Measurements from ENCODE around the gene SLC9C2. TPM values are rescaled to one million over a fixed set of nuclear protein-coding genes. Genes with fewer than 3 reads are reported as not detected.
A peak's percentile ranks its signal among the peaks of the same experiment; 100 is the strongest.
"Not testable (repeated sequence)": the region's sequence is repeated elsewhere in the genome, so short reads cannot be mapped to it uniquely, and the experiment has no call there.

SLC9C2 gene
- total RNA-seq, 1 experiment from 2014 or later = not detected

DNA sequence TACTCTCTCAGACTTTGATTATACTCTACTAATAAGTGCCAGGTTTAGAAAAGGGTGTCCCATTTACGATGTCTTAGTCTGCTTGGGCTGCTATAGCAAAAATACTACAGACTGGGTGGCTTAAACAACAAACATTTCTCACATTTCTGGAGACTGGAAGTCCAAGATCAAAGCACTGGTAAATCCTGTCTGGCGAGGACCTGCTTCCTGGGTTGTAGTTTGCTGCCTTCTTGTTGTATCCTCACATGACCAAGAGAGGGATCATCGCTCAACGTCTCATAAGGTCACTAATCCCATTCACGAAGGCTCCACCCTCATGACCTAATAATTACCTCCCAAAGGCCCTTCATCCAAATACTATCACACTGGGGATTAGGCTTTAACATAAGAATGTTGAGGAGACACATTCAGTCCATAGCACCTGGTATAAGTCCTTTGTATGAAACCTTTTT, 113.7 kb downstream of the SLC9C2 start:
- no peak for DNase-seq (ENCODE audit: low spot score)

DNA sequence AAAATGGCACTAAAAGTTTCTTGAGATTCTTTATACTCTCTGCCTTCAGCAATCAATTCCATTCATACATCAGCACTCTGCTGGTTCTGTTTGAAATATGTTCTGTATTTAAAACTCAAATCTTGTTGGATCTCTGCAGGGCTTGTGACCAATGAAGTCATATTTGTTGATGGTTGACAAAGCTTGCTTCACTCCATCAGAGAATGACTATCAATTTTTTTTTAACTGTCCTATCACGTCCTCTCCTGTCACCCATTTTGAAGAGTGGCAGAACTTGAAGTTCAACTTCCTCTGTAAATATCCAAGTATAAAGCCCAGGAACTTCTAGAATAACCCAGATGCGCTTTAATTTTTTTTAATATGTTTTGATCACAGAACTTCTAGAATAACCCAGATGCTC, 114.9 kb downstream of the SLC9C2 start:
- DNase-seq (ENCODE audit: low spot score) = no peak

DNA sequence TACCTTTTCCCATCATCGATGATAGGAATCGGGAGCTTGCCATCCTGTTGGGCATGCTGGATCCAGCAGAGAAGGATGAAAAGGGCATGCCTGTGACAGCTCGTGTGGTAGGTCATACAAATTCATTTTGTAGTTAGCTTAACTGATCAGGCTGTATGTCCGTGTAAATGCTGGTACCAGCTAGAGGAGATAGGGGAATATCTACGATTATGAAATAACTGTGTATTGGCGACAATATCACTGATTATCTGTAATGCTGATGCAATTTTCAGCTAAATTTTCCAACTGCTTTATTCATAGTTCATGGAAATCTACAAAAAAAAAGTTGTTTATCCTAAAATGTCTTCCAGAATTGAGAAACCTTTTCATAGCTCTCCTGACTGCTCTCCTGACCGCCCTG, 117.5 kb downstream of the SLC9C2 start:
- DNase-seq (ENCODE audit: low spot score) = no peak

DNA sequence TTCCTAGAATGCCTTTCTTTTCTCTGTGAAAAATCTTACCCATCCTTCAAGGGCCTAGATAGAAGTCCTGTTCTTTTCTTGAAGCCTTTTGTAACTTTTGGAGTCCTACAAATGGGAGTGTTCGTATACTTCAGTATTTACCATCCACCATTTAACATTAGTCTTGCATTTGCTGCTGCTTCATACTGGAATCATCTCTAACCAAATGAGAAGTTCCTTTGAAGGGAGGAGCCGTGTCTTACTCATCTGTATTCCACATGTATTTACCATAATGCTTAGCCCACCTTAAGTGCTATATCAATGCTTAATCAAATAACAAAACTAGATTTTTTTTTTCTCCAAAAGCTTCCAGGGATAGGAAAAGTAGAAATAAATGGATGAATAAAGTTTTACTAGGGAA, 118.6 kb downstream of the SLC9C2 start:
- no peak for DNase-seq (ENCODE audit: low spot score)

DNA sequence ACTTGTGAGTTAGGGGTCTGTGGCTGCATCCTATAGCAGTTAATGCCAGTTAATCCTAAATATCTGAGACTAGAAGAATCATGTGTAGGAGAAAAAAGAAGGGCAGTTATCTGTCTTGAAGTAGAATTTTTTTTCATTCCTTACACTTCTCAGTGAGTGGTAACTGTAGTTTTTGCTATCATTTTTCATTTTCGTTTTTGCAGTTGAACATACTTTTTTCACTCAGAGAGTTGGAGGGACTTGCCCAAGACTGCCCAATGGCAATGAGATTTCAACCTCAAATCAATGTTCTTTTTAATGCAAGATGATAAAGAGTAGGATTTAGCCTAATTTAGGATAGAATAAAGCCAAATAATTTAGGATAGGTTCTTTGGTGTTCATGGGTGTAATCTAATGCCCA, 120.2 kb downstream of the SLC9C2 start:
- no peak for DNase-seq (ENCODE audit: low spot score)

DNA sequence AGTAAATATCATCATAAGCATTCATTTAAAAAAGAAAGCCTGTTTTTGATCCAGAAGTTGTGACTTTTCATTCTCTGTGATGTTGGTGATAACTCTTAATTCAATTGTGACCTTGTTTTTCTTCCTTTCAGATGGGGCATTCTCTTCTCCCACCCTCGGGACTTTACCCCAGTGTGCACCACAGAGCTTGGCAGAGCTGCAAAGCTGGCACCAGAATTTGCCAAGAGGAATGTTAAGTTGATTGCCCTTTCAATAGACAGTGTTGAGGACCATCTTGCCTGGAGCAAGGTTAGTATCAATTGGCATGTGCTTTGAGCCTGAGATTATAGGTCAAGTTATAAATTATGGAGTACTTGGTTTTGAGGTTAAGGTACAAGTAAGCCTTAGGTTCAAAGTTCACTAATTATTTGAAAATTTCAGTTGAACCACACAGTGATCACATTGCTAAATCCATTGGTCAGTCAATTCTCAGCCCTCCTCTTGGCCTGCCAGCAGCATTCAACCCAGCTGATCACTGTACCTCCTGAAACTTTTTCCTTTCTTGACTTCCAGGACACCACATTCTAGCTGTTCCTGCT, 121.6 kb downstream of the SLC9C2 start:
- no peak for DNase-seq (ENCODE audit: low spot score)

DNA sequence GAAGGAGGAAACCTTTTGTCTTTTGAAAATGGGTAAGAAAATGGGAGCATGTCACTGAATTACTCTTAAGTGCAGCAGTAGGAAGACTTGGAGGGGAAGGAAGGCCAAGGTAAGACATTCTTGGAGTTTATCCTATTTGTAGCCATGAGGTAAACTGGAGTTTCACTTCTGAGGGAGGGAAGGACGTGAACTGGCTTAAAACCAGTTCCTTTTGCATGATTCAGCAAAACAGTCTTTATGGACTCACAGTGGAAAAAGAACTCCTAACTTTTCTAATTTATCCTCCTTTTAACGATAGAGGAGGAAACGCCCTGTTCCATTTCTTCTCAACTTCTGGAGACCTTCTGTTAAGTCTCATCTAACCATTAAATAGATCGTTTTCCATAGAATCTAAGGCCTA, 123.2 kb downstream of the SLC9C2 start:
- DNase-seq (ENCODE audit: low spot score) = peak; percentile 29

DNA sequence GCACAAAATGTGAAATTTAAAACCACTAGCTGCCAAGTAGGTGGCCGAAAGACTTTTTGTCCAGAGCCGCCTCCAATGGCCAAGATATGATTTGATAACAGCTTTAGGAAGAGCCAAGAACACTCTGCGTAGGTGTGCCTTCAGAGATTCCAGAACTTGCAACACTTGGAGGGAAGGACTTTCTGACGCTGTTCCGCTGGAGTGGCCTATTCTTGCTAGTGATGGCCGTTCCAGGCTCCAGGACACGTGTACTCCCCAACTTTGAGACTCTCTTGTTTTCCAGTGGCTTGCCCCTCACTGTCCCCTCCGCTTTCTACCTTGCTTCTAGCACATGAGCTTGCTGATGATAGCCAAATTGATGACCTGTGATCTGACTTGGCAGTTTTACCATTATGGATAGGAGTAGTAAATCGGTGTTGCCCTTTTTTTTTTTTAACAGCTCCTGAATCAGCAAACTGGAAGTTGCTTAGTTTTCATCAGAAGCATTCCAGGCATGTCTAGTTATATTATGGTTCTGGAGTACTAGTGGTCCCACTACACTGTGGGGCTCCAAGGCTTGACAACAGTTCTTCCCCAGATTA, 124.7 kb downstream of the SLC9C2 start:
- peak; percentile 63 for DNase-seq (ENCODE audit: low spot score)

DNA sequence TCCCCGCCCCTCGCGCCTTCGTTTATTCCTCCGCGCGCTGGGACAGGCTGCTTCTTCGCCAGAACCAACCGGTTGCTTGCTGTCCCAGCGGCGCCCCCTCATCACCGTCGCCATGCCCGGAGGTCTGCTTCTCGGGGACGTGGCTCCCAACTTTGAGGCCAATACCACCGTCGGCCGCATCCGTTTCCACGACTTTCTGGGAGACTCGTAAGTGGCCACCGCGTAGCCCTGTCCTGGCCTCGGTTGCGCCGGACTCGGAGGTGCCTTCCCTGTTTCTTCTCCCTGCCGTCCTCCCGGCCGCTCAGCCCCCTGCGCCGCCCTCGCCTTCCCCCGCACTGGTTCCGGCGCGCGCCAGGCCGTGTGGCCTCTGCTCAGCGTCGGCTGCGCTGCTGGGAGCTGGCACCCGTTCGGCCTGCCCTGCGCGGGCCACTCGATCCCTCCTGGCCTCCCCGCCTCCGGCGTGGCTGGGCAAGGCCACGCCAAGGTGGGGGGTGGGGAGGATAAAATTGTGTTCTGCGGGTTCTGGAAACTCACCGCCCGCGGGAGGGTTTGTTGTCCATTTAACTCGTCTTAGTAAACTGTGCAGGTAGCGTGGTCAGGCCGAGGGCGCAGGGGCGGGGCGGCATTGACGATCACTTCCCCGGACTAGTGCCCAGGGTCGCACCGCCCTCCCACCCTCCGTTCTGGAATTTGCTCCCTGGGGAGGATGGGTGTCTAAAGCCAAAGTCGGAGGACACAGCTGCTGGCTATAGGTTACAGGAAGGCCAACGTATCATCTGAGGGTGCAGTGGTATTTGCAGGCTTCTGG, 125.4 kb downstream of the SLC9C2 start, which contains the start of gene PRDX6:
TSS of gene PRDX6 (plus strand) at position 50 of the 808 bp plus-strand sequence. CDS start at position 113, 63 bp downstream.
- no peak for DNase-seq (ENCODE audit: low spot score)

DNA sequence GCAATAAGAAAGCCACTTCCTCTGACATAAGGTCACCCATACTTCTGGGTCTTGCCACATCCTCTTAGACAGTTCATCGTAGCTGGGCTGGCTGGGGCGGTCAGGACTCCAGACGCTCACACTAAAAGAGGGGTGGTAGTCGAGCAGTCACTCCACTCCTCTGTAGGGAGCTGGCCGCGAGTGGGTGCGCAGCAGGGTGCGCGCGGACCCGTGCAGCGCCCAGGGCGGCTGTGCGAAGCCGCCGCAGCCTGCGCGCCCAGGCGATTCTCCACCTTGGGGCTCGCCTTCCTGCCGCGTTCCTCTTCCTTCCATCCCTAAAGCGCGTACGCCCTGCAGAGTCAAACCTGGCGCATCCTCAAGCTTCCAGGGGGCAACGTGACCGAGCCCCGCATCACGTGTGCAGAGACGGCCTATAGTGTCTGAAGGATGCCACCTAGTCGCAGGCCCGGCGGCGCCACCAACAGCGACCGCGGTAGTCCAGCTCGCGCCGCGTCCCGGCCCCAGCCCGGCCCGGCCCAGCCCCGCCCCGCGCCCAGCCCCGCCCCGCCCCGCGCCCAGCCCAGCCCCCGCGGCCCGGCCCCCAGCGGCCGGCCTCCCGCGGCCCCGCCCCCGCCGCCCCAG, 126.1 kb downstream of the SLC9C2 start:
- peak; percentile 94 for DNase-seq (ENCODE audit: low spot score)

DNA sequence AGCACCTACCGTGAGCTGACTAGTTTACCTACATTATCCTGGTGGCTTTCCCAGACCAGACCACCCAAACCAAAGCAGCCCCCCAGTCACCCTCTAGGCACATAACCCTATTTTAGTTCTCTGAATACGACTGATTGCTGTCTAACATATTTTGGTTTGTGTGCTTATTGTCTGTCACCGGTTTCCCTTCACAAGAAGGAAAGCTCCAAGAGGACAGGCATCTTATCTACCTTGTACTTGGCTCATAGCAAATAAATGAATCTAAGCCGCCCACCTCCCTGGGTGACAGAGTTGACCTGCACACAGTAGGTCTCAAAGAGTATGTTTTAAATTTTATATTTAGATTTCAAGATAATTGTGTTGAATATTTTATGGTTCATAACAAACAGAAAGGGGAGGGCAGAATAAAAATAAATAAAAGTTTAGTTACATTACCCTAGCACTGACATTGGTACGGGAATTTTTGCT, 126.6 kb downstream of the SLC9C2 start:
- no peak for DNase-seq (ENCODE audit: low spot score)

DNA sequence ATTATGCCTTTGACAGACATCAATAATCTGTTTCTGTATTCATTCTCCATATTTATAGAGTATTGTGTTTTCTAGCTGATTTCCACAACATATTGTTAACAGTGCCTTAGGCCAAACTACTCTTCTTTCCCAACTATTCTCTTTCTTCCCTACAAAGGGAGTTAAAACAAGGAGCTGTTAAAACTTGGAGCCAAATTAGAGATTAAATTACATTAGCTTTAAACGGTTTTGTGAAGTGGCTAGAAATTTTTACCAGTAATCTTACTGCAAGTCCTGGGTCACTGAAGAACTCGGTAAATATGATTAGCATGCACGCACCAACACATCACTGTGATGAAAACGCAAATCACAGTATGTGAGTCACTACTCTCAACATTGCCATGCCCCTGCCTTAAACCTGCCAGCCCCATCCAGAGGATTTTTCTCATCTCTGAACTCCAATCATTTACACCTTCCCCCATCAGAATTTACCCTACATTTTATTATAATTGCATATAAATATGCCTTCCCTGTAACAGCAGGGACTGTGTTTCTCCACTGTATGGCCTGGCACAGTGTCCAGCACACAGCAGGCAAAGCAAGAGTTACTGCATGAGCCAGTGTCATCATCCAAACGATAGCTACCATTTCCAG, 127.2 kb downstream of the SLC9C2 start:
- DNase-seq (ENCODE audit: low spot score) = peak; percentile 58

DNA sequence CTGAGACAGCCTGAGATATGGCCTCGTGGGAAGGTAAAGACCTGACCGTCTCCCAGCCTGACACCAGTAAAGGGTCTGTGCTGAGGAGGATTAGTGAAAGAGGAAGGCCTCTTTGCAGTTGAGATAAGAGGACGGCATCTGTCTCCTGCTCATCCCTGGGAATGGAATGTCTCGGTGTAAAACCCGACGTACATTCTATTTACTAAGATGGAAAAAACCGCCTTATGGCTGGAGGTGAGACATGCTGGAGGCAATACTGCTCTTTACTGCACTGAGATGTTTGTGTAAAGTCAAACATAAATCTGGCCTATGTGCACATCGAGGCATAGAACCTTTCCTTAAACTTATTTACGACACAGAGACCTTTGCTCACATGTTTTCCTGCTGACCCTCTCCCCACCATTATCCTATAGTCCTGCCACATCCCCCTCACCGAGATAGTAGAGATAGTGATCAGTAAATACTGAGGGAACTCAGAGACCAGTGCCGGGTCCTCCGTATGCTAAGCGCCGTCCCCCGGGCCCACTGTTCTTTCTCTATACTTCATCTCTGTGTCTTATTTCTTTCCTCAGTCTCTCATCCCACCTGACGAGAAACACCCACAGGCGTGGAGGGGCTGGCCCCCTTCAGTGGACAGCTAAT, 128.0 kb downstream of the SLC9C2 start:
- not testable (repeated sequence) for DNase-seq (ENCODE audit: low spot score)

DNA sequence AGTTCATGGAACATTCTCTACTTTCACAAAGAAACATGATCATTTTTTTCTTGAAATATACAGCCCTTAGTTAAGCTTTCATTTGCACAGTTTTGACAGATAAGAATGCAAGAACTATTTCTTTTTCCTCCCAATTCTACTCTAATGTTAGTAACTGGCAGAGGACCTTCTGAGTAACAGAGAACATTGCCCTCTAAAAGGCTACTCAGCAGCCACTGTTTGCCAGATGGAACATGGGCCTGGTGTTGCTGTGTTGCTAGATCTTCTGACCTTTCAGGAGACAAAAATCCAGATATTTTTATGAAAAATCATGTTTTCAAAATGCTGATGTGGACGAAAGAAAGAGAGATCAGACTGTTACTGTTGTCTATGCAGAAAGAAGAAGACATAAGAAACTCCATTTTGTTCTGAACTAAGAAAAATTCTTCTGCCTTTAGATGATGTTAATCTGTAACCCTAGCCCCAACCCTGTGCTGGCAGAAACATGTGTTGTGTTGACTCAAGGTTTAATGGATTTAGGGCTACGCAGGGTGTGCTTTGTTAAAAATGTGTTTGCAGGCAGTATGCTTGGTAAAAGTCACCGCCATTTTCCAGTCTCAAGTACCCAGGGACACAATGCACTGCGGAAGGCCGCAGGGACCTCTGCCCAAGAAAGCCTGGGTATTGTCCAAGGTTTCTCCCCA, 128.6 kb downstream of the SLC9C2 start:
- DNase-seq (ENCODE audit: low spot score) = no peak

DNA sequence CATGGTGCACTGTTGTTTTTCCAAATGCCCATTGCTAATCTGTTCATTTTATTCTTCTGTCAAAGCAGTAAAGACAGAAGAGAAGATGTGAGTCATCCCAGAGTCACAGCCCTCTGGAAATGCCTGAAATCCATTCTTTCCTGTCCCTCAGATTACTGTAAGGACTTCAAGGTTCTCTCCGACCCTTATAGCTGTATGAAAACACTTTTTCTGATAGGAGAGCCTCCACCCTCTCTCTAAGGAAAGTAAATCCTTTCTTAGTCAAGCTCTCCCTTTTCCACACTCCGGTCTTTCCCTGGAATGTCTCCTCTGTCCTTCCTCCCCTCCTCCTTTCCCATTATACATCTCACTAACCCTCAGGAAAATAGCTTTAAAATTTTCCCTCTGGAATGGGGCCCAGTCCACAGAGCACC, 129.3 kb downstream of the SLC9C2 start:
- peak; percentile 80 for DNase-seq (ENCODE audit: low spot score)

DNA sequence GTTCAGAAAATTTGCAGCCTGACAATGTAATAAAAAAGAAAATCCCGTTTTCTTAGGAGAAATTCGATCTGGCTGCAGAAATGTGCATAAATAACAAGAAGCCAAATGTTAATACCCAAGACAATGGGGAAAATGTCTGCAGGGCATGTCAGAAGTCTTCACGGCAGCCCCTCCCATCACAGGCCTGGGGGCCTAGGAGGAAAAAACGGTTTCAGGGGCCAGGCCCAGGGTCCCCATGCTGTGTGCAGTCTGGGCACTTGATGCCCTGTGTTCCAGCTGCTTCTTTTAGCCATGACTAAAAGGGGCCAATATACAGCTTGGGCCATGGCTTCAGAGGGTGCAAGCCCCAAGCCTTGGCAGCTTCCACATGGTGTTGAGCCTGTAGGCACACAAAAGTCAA, 132.3 kb downstream of the SLC9C2 start:
- DNase-seq (ENCODE audit: low spot score) = no peak

DNA sequence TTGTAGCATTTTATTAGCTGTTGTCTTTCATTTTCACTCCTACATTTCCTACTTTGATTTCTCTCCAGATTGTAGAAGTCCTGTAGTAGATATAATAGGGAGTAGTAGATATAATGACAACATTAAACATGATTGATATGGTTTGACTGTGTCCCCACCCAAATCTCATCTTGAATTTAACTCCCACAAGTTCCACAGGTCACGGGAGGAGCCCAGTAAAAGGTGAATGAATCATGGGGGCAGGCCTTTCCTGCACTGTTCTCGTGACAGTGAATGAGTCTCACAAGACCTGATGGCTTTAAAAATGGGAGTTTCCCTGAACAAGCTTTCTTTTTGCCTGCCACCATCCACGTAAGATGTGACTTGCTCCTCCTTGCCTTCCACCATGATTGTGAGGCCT, 133.2 kb downstream of the SLC9C2 start:
- DNase-seq (ENCODE audit: low spot score) = no peak

DNA sequence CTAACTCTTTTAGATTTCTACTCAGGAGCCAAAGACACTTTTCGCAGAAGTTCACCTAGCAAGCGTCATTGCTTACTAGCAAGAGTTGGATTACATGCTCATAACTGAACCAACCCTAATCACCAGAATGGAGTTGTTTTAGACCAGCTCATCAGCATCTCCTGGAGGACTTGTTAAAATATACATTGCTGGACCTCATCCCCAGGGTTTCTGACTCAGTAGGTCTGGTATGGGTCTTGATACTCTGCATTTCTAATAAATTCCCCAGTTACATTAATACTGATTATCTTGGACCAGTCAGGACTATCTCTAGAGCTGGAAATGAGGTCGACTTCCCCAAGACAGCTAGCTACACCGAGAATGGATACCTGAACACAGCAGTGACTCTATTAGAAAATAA, 135.4 kb downstream of the SLC9C2 start:
- no peak for DNase-seq (ENCODE audit: low spot score)

DNA sequence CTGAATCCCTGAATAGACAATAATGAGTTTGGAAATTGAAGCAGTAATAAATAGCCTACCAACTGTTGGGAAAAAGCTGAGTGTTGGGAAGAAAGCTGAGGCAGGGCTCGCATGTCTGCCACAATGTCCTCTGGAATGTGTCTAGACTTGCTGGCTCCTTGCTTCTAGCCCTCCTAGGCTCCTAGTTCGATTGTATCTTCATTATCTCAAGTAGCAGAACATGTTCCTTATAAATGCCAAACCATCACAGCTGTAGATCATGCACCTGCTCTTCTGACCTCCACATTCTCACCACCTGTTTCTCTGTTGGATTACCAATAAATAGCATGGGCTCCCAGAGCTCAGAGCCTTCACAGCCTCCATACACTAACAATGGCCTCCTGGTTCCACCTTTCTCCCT, 138.7 kb downstream of the SLC9C2 start:
- not testable (repeated sequence) for DNase-seq (ENCODE audit: low spot score)

DNA sequence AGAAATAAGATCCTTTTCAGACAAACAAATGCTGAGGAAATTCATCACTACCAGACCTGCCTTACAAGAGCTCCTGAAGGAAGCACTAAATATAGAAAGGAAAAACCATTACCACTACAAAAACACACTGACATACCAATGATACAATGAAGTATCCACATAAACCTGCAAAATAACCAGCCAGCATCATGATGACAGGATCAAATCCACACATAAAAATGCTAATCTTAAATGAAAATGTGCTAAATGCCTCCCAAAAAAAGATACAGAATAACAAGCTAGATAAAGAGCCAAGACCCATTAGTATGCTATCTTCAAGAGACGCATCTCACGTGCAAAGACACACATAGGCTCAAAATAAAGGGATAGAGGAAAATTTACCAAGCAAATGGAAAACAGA, 140.2 kb downstream of the SLC9C2 start:
- not testable (repeated sequence) for DNase-seq (ENCODE audit: low spot score)

DNA sequence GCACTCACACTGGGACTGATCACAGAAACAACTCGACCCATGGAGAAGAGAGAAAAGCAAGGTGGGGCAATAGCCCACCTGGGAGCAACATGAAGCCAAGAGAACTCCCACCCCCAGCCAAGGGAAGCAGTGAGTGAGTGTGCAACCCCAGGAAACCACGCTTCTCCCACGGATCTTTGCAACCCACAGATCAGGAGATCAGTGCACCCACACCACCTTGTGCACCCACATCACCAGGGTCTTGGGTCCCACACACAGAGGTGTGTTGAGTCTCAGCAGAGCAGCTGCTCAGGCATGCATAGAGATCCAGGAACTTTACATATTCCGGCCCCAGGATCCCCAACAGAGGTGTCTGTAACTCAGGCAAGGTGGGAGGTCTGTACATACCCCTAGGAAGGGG, 143.0 kb downstream of the SLC9C2 start:
- DNase-seq (ENCODE audit: low spot score) = no peak
